A549 treated with DMSO at 1 μM for 4 hours (cell line): ENCODE measurements around the gene MFSD6. TPM values are rescaled to one million over a fixed set of nuclear protein-coding genes. Genes with fewer than 3 reads are reported as not detected.

ENCODE experiments used
- total RNA-seq: library from RNA; stranded (reverse); fragments of 200-300 nt; extraction: Qiagen RNA extraction; gene quantifications from 5 replicates; pipeline ENCODE4 v1.2.3, GENCODE V29; 2022; ENCODE audit warnings: low read depth

MFSD6 gene
- total RNA-seq: 18.3 to 26.9 TPM (median 23.8 TPM) in 5 replicates

DNA sequence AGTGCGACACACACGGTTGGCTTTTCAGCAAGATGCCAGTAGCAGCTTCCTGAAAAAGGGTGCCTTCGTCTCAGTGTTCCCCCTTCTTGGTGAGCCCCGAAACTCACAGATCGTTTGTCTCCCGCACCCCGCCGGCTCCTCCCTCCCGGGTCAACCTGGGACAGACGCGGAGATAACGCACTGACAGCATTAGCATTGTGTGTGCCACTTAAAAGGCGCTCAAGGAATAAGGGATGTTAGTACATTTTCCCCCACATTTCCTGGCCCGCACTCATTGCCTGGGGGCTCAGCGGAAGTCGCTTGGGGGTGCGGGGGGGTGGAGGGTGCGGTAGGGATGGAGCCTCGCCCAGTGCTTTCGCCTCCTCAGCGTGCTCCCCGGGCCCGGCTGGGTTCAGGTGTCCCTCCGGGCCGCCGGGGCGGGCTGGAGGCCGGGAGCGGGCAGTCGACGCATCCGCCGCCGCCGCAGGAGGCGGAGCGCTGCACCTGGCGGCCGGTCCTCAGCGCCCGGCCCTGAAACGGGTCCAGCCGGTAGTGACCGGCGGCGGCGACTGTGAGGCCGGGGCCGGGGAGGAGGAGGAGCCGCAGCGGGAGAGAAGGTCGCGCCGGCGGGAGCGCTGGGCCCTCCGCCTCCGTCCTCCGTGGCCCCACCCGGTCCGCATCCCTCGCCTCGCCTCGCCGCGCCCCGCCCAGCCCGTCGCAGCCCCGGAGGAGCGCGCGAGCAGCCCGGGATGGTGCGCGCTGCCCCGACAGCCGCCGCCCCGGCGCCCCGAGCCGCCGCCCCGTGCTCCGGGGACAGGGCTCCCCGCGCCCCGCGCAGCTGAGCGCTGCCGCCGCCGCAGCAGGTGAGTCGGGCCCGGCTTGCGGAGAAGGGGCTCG is at the start of gene MFSD6:
Gene MFSD6 (plus strand): TSS at position 694 of the 876 bp plus-strand sequence. CDS start 27,675 bp downstream, outside the sequence.

DNA sequence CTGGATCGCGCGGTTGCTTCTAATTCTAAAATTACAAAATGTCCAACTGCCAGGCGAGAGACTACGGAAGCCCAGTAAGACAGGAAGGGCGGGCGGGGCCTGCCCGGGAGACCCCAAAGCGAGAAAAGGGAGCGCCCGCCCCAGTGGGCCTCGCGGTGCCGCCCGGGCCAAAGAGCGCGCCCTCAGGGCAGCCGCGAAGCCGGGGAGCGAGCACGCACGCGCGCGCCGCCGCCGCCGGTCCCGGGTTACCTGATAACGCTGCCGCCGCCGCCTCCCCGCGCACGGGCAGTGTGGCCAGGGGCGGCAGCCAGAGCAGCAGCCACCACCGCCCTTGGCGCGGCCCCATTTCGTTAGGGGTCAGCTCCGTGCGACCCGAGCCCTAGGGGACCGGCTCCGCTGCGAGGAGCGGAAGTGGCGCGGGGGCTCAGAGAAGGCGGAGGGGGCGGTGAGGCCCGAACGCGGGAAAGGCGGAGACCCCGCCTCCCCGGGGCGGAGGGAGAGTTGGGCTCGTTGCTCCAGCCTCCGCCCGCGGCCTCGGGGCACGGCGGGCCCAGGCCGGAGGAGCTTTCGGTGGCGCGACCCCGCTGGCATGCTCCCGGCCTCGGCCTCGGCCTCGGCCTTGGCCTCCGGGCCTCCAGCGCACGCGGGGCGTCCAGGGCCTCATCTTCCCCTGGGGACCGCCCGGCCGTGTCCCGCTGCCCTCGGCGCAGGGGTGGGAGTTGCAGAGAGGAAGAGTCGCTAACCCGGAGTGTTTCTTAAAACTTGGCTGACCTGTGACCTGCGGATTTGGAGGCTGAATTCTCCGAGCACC is 126.4 kb downstream of the MFSD6 start, which contains the start of gene NEMP2:
Gene NEMP2 (minus strand): TSS at position 413 of the 811 bp plus-strand sequence. CDS start 67 bp downstream, at position 346.

Other genes with a start within 250 kb of the MFSD6 start
- 13.8 to 16.7 TPM (median 14.5 TPM) in 5 replicates for gene HIBCH, start 88.5 kb upstream of the MFSD6 start, total RNA-seq
- gene INPP1, start 64.8 kb upstream of the MFSD6 start, total RNA-seq: 24.5 to 27.3 TPM (median 26.5 TPM) in 5 replicates
- 5.7 to 8.5 TPM (median 7.3 TPM) in 5 replicates for gene NEMP2, start 126.4 kb downstream of the MFSD6 start, total RNA-seq
- gene NAB1, start 240.7 kb downstream of the MFSD6 start, total RNA-seq: 28.7 to 45.4 TPM (median 40.1 TPM) in 5 replicates